HG03460 (cell line): Measurements from ENCODE around the gene ADAM12.

Experiments
- ATAC-seq: cut with Tn5 transposase; IDR thresholded peaks from one replicate; pipeline ENCODE4 v1.9.1; 2021; ENCODE audit not compliant: unreplicated experiment

ADAM12 gene

DNA sequence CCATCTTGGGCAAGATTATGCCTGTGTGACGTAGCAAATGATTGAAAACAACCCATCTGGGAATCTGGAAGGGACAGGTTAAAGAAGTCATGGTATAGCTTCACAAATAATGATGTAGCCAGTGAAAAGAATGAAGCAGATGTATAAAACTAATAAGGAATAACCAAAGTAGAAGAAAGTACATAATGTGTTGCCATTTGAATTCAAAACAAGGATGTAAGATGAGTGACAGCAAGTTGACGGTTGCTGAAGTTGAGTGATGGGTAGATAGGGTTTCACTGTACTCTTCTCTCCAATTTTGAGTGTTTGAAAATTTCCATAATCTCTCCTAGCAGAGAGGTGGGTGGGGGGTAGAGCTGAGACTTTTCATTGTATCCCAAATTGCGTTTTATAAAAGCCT, 358.3 kb downstream of the ADAM12 start:
- ATAC-seq = no peak

DNA sequence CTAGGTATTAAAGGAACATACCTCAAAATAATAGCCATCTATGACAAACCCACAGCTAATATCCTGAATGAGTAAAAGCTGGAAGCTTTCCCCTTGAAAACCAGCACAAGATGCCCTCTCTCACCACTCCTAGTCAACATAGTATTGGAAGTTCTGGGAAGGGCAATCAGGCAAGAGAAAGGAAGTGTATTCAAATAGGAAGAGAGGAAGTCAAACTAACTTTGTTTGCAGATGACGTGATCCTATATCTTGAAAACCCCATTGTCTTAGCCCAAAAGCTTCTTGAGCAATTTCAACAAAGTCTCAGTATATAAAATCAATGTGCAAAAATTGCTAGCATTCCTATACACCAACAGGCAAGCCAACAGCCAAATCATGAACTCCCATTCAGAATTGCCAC, 360.6 kb downstream of the ADAM12 start:
- ATAC-seq = no peak

DNA sequence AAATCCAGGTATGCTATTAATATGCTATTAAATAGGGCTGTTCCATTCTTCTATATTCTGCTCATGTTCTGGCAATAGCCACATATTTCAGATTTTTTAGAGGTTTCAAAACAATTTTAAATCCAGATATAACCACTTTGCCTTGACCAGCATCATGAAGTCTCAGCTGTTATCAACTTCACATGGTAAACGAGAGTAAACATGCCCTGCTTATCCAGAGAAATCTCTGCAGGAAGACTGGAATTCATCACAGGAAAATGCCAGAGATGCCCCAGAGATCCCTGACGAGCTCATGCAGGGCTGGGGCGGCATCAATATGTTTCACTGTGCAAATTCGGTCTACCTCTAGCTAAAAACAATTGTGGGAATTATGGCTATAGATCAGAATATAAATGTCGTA, 365.4 kb downstream of the ADAM12 start:
- no peak for ATAC-seq

DNA sequence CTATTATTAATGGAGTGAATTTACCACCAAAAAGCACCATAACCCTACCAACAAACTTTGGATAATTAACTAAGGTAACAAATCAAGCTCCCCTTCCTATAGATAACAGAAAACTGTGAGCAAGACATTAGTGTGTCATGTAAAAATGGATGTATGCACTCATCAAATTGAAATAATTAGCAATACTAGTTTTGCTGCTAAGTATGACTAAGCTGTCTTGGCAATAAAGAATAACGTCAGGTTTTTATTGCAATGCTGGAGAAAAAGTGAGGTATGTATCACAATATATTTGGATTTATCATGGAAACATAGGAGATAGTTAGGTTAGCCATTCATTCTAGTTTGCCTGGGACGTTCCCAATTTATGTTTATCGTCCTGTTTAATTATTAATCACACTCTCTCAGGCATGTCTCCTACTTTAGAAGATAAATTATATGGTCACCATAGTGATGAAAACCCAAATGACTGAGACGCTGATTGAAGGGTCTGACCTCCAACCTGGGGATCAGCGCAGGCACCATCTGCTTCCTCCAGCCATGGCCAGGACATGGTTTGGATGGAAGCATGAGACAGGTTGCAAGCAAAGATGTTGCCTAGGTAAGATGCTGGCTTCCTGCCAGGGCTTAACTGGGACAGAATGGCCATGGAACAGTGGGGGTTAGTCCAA, 366.3 kb downstream of the ADAM12 start:
- no peak for ATAC-seq

DNA sequence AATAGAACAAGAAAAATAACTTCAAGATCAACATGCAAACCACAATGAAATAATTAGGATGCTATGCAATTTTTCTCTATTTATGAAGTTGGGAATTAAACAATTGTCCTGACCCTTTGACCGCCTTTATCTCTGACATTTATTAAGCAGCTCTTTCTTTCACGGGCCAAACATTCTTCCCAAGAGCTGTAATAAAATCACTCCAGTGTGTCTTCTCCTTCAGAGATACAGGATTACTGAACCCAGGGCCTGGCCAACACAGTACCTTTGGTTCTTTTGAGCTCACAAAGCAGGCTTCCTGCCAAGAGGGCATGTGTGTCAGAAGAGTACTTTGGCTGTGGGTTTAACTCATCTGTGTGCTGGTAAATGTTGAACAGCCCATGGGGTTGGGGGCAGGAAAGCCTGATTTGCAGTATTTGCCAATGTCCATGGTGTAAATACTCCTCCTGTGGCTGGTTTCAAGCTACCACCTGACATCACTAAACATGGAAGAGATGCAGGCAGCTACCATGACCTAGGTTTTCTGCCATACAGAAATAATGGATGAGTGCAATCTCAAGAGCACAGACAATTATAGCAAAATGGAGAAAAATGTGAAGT, 370.2 kb downstream of the ADAM12 start:
- no peak for ATAC-seq

DNA sequence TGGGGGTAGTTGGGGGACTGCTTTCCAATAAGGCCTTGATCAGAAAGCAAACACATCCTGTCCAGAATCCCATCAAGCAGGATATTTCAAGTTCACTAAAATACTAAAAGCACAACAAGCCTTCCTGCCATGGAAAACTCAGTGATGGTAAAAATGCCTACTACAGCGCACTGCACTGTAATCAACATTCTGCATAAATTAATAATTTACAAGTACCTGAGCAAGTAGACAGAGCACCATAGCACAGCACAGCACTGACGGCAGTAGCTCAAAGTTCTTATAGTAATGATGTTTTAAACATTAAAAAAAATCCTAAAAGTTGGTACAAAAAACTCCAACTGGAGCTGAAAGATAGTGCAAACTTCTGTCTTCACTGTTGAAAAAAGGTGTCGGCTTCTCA, 371.4 kb downstream of the ADAM12 start:
- ATAC-seq = no peak

DNA sequence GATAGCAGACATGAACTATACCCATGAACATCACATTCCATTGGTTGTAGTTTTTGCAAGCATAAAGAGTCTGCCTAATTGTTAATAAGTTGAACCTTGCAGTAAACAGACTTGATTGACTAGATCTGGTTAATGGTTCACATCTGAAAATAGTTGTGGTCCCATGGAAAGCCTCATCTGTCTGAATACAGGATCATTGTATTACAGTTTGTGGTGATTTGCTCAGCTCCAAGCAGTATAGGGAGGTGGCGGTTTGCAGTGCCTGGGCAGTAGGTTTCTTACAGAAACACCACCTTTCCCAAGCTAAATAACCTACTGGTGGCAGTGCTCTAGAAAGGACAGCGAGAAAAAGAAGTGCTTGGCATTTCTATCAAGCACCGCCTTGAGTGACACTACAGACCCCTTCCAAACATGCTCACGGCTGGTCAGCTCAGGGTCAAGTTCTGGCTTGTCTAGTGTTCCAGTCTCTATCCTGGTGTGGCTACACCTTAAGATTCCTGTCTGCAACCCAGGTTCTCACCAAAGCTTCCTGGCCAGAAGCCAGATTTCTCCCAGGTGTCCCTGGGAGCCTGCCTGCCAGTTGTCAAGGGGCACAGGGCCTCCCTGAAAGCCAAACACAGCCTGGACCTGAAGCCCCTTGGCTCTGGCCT, 372.0 kb downstream of the ADAM12 start:
- ATAC-seq = no peak

DNA sequence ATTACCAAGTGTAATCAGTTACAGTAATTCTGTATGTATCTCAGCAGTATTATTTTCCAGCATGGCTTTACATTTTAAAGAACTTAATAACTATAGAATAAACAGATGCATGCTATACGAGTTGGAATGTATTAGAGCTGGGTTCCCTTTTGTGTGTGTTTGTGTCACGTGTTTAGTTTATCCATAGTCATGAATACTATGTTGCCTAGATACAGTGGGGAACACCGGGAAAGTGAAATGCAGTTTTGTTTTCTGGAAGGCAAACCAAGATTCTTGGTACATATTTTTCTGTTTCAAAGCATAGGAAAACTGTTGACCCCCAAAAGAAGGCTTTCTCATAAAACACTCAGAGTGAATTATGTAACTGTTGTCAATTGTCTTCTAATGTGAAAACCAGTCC, 372.9 kb downstream of the ADAM12 start:
- no peak for ATAC-seq

DNA sequence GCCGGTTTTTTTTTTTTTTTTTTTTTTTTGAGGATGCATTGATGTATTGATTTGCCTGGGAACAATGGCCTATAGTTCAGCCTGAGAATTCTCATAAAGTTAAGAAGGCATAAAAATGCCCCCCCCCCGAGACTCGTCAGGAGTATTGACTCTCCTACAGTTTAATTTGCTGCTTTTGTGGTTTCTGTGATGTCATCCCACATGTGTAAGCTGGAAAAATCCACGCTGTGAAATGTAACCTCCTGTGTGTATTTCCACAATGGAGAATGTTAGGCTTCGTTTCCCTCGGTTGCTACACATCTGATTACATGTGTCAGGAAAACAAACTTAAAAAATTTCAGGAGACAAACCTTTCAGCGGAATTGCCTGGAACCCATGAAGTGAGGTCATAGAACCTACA, 374.0 kb downstream of the ADAM12 start:
- ATAC-seq = no peak

DNA sequence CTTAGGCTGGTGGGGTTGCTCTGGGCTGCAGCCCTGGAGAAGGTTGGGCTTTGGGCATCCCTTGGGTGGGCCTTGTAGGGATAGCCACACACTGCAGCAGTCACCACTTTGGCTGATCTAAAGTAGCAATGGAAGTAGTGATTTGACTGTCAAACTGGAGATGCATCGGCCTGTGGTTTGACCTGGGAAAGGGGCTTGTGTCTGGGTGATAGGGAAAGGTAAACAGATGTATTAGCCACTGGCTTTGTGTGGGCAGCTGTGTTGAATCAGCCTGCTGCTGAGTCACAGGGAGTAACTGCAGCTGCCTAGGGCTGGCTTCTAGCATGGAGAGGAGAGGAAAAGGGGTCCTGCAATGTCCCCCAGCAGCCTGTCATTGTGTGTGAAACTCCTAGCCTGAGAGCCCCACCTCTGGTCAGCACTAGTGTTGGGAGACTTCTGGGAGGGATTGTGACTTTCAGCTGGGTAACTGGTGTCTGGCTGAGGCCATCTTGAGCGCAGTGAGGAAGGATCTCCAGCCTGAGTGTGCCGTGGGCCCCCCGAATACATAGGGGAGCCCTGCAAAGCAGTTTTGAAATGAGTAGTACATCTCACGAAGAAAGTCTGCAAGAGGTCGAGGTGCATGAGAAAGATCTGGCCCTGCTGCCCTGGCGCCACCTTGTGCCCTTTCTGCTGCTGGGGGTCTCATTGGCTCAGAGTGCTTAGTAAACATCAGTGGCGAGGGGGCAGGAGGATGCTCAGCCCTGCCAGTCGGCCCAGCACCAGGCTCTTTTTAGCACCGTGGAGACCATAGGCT, 374.6 kb downstream of the ADAM12 start:
- no peak for ATAC-seq

DNA sequence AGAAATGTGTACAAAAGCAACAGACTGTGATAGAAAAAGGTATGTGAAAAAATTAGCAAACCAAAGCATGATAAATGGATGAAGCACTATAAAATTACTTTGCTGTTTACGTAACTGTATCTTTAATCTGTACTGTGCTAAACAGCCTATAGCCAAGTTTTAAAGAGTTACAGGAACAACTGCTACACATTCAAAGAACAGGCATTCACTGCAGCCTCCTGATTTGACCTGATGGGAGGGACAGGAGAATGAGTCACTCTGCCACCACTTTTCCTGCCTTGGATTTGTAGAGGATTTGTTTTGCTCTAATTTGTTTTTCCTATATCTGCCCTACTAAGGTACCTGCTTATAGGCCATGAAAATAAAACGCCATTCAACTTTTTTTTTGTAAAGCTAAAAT, 375.8 kb downstream of the ADAM12 start:
- no peak for ATAC-seq

DNA sequence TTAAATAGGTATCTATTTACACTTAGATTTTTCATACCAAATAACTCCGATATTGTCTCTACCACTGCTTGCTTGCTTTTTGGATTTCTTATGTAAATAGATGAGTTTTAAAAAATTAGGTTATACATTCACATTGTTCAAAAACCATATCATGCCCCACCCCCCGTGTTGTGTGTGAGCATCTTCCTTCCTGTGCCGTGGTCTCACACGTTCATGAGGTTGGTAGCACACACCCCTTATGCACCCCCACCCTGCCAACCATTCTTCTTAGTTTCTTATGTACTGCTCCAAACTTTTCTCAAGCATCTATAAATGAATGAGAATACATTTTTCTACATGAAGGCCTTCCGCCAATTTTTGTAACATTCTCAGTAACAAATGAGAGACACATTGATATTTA, 376.3 kb downstream of the ADAM12 start:
- no peak for ATAC-seq

DNA sequence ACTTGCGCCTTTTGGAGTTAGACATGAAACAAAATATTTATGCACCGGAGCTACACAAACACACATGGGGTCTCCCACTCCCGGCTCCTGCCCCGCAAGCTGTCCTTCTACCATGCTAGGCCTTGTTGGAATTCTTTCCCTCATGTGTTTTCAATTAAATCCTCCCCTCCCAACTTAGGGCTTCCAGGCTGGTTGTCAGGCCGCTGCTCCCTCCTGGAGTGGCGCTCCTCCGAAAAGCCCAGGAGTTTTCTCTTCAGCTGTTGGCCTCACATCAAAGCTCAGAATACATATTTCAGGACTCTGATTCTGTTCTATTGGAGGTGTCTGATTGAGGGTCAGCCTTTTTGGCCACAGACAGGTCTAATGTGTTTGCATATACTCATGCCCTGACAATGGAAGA, 378.6 kb downstream of the ADAM12 start:
- no peak for ATAC-seq

DNA sequence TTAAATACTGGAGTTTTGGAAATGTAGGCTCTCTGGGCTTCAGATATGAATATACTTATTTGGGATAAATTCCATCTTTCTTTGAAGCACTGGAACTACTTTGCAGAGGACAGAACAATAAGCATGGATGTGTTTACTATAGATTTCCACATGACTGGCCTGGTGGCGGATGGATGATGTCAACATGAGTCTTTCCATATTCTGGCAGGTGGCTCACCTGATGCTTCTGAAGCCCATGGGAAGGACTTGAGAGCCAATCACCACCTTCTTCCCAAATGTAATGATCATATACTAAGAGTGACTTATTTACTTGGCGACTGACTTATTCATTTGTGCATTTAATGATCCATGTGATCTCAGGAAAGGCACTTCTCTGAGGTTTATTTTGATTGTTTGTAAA, 381.4 kb downstream of the ADAM12 start:
- ATAC-seq = no peak

DNA sequence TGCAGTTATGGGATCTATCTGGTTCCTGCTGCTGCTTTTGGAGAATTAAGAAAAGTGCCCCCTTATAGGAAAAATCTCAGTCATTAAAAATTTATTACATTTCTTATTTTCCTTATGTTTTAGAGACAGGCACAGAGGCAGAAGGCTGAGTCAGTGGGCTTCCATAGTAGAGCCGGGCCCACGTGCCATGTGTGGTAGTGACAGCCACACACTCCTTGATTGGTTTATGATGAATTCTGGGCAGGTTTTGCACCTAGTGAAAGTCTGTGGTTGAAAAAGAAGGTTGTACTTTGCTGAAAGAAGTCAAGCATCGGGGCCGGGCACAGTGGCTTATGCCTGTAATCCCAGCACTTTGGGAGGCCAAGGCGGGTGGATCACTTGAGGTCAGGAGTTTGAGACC, 382.0 kb downstream of the ADAM12 start:
- ATAC-seq = no peak

DNA sequence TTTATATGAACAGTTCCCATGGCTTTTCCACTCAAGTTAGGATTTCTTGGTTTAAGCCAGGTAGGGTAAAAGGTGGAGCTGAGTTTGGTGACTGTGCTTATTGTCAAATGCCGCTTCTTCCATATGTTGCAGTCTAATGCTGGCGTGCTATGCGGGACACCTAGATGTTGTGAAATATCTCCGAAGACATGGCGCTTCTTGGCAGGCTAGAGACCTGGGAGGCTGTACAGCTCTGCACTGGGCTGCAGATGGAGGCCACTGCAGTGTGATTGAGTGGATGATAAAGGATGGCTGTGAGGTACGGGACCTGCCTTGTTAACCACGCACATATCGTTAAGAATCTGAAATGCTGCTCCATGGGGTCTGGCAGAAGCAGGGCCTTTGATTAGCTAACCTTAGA, 383.5 kb downstream of the ADAM12 start:
- no peak for ATAC-seq

DNA sequence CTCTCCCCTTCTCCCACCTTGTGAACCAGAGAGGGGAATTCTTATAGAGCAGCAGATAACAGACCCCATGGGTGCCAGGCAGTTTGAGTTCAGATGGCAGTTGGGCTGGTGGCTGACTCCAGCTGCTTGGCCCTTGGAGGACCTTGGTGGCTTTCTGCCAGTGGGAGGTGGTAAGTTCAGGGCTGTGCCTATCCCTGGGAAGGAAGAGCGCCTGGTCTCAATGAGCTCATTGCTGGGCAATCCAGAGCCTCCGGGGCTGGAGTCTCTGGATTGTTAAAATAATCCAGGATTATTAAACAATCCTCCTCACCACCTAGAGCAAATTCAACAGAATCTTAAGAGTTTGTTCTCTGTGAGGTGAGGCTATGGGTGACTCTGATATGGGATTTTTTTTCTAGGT, 386.7 kb downstream of the ADAM12 start:
- no peak for ATAC-seq

DNA sequence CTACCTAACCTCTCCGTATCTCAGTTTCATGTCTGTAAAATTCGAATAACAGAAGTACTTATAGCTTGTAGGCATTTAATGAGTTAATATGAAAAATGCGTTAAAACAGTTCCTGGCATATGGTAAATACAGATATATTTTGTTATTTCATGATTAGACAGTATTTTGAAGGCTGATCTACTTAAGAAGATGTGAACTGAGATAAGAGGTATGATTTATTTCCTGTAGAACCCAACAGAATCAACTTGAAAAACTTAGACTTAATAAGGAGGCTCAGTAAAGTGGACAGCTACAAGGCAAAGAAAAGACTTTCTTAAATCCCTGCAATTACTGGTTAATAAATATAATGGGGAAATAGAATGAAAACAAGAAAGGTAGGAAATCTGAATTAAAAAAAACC, 388.6 kb downstream of the ADAM12 start:
- no peak for ATAC-seq

DNA sequence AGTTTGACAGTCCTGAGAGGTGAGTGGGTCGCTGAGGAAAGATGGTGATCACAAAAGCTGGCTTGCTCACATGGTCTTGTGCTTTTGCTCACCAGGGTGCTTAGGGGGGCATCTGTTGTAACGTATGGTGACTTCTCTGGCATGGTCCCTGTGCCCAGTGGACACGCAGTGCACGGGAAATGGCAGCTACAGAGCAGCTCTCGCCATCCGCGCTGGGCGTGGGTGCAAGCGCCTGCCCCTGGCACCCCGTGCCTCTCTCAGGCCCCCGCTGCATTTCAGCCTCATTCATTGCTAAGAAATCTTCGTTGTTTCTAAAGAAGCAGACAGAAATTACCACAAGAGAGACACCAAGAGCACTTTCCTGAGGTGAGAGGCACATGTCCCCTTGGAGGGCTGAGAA, 390.7 kb downstream of the ADAM12 start:
- no peak for ATAC-seq

DNA sequence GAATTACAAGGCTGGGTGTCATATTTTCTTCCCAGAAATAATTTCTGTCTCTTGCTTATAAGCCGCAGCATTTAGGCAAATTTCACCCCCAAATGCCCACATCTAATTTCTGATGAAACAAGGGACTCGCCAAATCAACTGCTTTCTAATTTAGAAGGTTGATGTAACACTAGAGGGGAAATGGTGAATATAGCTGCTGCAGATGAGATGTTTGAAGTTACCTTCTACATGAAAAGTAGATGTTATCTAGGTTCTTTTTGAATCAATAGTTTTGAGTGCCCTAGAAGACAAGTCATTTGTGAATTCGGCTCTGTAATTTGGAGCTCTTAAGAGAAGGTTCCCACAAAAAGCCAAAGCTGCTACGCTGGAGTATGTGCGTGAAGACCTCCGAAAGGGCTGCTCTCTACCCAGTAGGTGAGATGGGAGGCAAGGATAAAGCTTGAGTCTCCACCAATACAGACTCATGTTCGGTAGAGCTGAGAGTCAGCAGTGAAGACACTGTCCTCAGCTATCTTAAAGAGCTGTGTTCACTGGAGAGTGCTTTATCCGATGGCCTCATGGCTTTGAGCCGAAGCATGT, 392.5 kb downstream of the ADAM12 start:
- ATAC-seq = no peak

DNA sequence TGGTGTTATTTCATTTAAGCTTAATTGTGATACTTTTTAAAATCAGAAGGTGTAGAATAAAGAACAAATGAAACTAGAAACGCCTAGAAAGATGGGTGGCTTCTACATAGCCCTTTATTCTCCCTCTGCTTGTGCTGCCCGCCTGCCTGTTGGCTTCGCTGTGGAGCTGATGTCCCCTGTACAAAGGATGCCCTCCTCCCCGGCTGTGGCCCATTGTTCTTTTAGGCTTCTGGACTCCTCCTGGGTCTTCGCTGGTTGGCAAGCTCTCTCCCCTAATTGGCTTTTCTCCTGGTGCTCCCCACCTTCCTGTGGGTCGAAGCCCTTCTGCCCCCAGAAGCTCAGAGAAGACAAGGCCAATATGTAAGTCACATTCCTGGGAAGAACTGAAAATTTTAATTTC, 393.7 kb downstream of the ADAM12 start:
- no peak for ATAC-seq

DNA sequence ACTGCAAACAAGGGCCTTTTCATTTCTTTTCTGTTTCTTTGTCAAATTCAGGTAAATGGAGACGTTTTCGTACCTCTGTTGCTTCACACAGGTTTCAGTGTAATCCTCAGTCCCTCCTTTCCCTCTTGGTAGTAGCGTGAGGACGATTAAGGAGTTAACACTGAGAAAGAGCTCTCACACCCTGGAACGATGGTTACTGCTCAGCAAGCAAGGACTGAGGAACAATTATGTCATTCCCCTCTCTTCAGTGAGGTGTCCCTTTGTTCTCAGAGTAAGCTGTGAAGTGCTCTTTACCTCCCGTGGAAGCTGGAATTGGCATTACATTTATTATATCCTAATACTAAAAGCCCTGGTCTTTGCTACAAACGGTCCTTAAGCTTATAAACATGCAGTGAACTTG, 396.0 kb downstream of the ADAM12 start:
- no peak for ATAC-seq
